ENCODE measurements around the gene NCBP1.
"Not testable (repeated sequence)": the region's sequence is repeated elsewhere in the genome, so short reads cannot be mapped to it uniquely, and the experiment has no call there.

Gene NCBP1

DNA sequence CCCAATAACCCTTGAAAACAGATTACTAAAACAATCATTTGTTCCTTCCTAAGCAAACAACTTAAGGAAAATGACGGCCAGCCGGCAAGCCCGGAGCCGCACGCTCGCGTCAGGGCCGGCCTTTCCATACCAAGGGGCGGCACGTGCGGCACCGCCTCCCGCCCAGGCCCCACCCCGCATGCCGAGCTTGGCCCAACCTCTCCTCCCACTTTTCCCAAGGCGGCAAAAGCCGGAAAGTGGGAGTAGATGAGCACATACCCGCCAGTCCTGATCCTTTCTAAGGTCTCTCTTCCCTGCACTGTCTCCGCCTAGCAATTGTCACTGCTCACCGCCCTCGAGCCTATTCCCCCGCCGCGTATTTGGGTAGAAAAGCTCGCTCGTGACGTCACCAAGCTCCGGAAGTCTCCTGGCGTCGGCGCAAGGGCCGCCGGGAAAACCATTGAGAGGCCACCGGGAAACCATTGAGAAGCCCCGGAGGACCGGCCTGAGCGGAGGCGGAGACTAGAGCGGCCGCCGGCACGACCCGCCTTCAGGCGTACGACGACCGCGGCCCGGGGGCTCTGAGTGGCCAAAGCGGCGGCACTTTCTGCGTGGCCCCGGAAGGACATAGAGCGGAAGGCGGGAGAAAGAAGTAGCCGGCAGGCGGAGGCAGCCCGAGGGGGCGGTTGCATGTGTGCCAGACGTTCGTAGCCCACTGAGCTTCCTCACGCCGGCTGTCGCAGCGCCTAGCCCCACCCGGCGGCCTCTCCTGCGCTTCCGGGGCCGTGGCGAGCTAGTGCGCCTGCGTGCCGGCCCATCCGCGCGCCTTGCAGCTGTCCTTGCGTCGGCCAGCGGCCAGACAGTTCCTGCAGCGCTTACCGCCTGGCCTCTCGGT is at the start of gene NCBP1, which contains the start of gene TSTD2:
TSS of gene NCBP1 (plus strand) at position 837 of the 874 bp plus-strand sequence. CDS start 61 bp downstream, outside the sequence.
TSS of gene TSTD2 (minus strand) at position 384 of the 874 bp plus-strand sequence. CDS start 5,806 bp downstream, outside the sequence.
- peak; percentile 89 to 100 (median 96) for DNase-seq

DNA sequence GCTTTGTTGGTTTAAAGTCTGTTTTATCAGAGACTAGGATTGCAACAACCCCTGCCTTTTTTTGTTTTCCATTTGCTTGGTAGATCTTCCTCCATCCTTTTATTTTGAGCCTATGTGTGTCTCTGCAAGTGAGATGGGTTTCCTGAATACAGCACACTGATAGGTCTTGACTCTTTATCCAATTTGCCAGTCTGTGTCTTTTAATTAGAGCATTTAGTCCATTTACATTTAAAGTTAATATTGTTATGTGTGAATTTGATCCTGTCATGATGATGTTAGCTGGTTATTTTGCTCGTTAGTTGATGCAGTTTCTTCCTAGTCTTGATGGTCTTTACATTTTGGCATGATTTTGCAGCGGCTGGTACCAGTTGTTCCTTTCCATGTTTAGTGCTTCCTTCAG is 48.8 kb upstream of the NCBP1 start:
- not testable (repeated sequence) for DNase-seq

DNA sequence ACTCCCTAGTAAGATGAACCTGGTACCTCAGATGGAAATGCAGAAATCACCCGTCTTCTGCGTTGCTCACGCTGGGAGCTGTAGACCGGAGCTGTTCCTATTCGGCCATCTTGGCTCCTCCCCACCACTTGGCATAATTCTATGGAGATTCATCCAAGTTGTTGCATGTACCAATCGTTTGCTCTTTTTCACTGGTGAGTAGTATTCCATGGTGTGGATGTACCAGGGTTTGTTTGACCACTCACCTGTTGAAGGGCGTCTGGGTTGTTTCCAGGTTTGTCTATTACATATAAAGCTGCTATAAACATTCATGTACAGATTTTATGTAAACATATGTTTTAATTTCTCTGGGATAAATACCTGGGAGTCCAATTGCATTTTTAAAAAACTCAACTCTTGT is 46.7 kb upstream of the NCBP1 start:
- not testable (repeated sequence) for DNase-seq

GRCh38 chr9:97591535-97591934 is 42.1 kb upstream of the NCBP1 start:
- DNase-seq, result no peak

- DNase-seq, result no peak
Measured at GRCh38 chr9:97592126-97592525, 41.5 kb upstream of the NCBP1 start.

DNA sequence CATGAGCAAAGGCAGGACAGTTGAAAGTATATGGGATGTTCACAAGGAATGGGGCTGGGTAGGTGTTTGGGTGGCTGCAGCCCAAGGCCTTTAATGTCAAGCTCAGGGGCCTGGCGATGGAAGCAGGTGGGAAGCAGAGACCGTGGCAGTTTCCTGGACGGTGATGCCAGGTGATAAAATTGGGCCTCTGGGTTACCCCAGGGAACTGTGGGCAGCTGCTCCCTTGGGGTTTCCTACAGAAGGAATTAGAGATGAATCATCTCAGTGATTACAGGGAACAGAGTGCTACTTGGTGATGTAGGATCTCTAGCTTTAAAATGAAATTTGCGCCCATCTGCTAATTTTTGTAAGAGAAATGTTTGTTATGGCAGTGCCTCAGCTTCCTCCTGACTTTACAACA is 39.7 kb upstream of the NCBP1 start:
- DNase-seq, result no peak

DNA sequence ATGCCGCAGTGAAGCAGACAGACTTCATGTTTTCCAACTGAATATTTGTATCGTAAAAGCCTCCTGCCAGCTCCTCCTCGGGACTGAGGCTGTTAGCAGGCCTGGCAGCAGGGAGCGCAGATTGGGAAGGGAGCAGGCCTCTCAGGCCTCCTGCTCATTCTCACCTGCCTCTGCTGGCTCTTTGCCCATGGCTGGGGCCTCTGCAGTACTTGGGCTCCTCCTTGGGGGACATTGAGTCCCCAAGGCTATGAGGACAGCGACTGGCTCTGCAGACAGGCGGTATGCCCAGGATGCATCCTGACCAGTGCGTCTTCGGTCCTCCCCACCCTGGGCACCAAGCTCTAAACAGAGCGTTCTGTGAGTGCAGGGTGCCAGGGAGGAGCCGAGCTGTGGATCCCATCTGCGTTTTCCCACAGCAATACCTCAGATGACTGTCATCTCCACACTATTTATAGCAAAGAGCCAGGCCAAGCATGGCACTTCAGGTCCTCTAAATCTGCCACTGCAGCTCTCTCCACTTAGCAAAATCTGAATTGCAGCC is 39.2 kb upstream of the NCBP1 start:
- DNase-seq, result peak in 3 of 14 donors; percentile 18 to 99 (median 63)

DNA sequence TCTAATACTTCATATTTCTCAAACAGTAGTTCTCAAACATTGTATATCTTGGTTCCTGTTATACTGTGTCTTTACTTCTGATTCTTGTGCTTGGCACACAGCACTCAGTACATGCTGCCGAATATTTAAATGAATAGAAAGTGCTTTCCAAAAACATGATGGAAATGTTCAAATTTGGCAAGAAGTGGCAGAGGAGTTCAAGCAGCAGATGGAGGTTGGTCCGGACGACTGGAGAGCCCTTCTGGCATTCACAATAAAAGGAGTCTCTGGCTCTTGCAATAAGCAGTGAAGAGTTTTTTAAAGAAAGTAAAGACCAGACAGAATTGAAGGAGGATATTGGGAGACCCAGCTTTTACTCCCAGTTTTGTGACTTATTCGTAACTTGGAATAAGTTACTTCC is 36.7 kb upstream of the NCBP1 start:
- peak in 1 of 14 donors; percentile 96 for DNase-seq

- peak in 12 of 14 donors; percentile 9 to 78 (median 40) for DNase-seq
Measured at GRCh38 chr9:97598461-97599288, 34.9 kb upstream of the NCBP1 start.

DNA sequence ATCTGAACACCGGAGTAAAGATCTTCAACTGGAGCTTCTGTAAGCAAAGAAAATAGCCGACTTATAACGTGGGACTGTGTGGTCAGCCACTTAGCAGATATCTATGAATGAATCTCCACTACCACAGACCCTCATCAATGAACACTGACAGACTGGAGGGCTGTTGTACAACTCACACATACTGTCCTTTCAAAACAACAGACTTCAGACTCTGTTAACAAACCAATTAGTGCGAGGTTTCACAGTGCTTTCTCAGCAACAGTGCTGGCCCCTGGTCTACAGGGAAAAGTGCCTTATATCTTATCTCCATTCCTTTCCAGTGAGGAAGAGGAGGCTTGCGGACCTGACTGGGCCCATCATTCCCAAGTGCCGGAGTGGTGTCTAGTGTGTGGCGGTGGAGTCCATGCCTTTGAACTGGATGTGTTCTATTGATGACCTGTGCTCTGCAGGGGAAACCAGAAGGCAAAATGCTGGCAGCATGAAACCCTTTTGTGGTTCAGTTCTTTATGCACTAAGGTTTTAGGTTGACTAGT is 34.2 kb upstream of the NCBP1 start:
- DNase-seq, result no peak

GRCh38 chr9:97600531-97601227 is 32.9 kb upstream of the NCBP1 start:
- DNase-seq, result no peak

- DNase-seq, result no peak
Measured at GRCh38 chr9:97601228-97601898, 32.3 kb upstream of the NCBP1 start.

DNA sequence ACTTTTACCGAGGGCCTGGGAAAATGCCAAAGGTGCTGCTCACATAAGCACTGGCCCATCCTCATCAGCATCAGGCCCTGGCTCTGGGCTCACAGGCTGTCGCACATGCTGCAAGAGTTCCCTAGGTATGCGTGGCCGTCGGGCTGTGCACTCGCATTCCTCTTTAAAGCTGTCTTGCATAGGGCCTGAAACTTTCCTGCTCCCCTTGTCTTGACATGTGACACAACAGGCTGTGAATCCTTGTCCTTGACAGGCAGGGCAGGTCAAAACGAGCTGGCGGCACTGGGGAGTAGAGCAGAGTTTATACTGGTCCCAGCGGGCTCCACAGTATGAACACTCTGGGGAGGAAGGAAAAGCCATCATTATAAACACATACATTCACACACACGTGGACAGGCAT is 31.2 kb upstream of the NCBP1 start:
- DNase-seq, result no peak

DNA sequence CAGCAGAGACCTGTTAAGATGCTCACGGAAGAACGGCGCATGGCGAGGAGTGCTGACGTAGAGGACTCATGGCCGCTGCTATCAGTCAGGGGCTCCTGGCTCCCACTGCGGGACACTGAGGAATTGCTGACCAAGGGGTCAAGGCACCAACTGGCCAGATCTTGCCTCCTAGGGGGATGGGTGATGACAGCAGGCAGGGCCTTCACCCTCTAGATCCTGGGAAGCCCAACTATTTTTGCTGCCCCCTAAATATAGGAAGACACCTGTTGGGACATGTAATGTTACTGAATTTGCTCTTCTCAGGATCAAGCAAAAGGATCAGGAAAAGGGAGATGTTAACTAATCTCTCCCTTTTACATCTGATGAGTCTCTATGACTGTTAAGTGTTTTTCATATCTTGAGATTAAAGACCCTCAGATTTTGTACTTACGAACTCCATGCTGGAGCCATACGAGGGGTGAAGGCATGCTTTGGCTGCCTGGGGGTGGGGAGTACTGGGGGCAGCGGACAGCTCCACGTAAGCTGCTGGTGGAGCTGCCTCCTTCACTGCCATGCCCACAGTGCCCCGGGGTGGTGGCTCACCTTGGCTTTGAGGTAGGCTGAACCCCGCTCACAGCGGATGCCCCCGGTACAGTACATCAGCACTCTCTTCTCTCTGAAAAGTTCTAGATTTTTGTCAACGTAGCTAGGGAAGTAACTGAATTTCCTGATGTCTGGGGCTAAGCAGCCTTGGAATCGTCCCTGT is 28.5 kb upstream of the NCBP1 start:
- DNase-seq, result no peak

GRCh38 chr9:97615439-97616072 is 18.1 kb upstream of the NCBP1 start:
- DNase-seq, result peak in 5 of 14 donors; percentile 18 to 64 (median 42)

DNA sequence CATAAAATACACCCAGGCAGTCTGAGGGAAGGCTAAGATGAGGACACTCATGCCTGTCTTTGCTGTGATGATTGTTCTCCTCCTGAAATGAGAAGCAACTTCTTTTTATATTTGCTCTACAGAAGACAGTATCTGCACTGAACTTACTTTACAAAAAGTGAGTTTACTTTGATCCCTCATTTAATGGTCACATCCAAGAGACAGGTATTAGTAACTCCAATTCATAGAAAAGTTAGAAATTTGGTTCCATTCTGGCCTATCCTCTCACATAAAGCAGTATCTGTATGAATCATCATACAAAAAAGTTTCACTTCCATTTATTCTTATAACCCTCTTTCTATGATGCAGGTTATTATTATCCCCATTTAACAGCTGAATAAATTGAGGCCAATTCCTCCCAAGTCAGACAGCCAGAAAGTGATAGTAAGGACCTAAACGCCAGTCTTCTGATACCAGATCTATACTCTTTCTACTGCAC is 15.6 kb upstream of the NCBP1 start:
- no peak for DNase-seq

GRCh38 chr9:97620063-97620462 is 13.6 kb upstream of the NCBP1 start:
- not testable (repeated sequence) for DNase-seq

- not testable (repeated sequence) for DNase-seq
Measured at GRCh38 chr9:97622483-97622882, 11.1 kb upstream of the NCBP1 start.

- no peak for DNase-seq
Measured at GRCh38 chr9:97623946-97624345, 9.7 kb upstream of the NCBP1 start.

- no peak for DNase-seq
Measured at GRCh38 chr9:97625620-97626019, 8.0 kb upstream of the NCBP1 start.
